BJ (cell line): Measurements from ENCODE around the gene THSD7B. TPM values are rescaled to one million over a fixed set of nuclear protein-coding genes. Genes with fewer than 3 reads are reported as not detected.

Source experiments
- CTCF ChIA-PET: fragments of 350-600 bp; formaldehyde crosslinking; extraction: SDS; loops from one replicate; lab custom pipeline; 2021; ENCODE audit warnings: antibody characterized with exemption, inconsistent platforms; lab: Yijun Ruan, JAX
- POLR2A ChIA-PET: fragments of 300-600 bp; sonication (Branson Sonifier 250); formaldehyde crosslinking; extraction: SDS; loops from one replicate; lab custom pipeline; 2021; ENCODE audit warnings: antibody characterized with exemption; lab: Charles Lee
- DNase-seq: peaks from one replicate; pipeline ENCODE4 v3.0.0-alpha.2; 2011; ENCODE audit warnings: low read depth
- H3K27me3 ChIP-seq: 2 replicates; pipeline ENCODE4 v1.6.0; 2011; ENCODE audit warnings: low read length; ENCODE audit not compliant: control insufficient read depth, insufficient read depth
- H3K36me3 ChIP-seq: 2 replicates; pipeline ENCODE4 v1.5.1; 2011; ENCODE audit warnings: low read length; ENCODE audit not compliant: control insufficient read depth, insufficient read depth
- H3K4me3 ChIP-seq: 2 replicates; pipeline ENCODE4 v1.5.1; 2011; ENCODE audit warnings: low read depth, mild to moderate bottlenecking, control low read depth, low read length
- polyA plus RNA-seq: library from polyadenylated mRNA; depleted of rRNA; stranded (reverse); fragments of >200 nt; gene quantifications from 2 replicates; pipeline ENCODE4 v1.2.3, GENCODE V29; 2011
- TF ChIP-seq, protein P1 (sequence below): IDR thresholded peaks from 2 replicates; pipeline ENCODE4 v1.5.1; 2011; ENCODE audit warnings: low read depth, mild to moderate bottlenecking, control low read depth, inconsistent platforms, low read length, moderate library complexity; ENCODE audit not compliant: insufficient read depth

The THSD7B gene
- polyA plus RNA-seq, 1 experiment = 0.13 TPM

GRCh38 chr2:136985044-136985443 is 219.7 kb downstream of the THSD7B start:
- DNase-seq = no peak
- ChIA-PET CTCF (no interaction called here), POLR2A (no interaction called here)

DNA sequence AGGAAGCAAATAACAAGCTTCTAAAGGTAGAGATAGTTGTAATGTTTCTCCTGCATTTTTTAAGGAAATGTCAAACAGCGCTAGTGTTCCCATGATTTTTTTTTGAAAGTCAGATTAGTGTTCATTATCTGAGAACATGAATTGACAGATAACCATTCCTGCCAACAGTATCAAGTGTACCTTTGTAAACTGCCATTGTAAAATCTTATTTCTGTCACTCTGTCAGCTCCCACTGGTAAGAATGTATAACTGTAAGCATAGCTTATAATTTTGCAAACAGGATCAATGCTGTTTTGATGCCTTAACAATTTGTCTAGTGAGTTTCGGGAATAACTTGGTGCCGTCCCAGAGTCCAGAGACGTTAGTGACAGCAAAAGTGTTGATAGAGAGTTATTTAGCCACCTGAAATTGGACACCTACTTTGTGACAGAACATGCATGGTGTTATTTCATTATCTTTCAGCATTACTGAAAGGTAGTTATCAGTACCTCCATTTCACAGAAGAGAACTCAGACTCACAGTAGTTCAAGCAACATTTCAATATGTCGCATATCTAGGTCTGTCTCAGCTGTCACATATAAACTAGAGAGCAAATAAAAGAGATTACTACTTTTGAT is 221.4 kb downstream of the THSD7B start:
- Histone ChIP-seq H3K36me3 (no peaks in the 10 kb centered on the region), H3K4me3 (no peak overlapping the region), H3K27me3 (no peaks in the 10 kb centered on the region)
- ChIA-PET CTCF (interaction anchor here (0.6 kb wide), 1 partner anchor 290 kb away, joined by 3 read pairs; no protein-coding TSS in a partner anchor), POLR2A (no interaction called here)
- DNase-seq = no peak
- TF ChIP-seq, protein P1, sequence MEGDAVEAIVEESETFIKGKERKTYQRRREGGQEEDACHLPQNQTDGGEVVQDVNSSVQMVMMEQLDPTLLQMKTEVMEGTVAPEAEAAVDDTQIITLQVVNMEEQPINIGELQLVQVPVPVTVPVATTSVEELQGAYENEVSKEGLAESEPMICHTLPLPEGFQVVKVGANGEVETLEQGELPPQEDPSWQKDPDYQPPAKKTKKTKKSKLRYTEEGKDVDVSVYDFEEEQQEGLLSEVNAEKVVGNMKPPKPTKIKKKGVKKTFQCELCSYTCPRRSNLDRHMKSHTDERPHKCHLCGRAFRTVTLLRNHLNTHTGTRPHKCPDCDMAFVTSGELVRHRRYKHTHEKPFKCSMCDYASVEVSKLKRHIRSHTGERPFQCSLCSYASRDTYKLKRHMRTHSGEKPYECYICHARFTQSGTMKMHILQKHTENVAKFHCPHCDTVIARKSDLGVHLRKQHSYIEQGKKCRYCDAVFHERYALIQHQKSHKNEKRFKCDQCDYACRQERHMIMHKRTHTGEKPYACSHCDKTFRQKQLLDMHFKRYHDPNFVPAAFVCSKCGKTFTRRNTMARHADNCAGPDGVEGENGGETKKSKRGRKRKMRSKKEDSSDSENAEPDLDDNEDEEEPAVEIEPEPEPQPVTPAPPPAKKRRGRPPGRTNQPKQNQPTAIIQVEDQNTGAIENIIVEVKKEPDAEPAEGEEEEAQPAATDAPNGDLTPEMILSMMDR = no peak

More at GRCh38 chr2:136985044-136985443, 219.7 kb downstream of the THSD7B start:
- H3K36me3 ChIP-seq = no peaks in the 10 kb centered on the region
- TF ChIP-seq, protein P1 = no peak
- H3K27me3 ChIP-seq = no peaks in the 10 kb centered on the region
- no peak overlapping the region for H3K4me3 ChIP-seq

- DNase-seq = no peak
- H3K4me3 ChIP-seq = no peak overlapping the region
- no peaks in the 10 kb centered on the region for H3K36me3 ChIP-seq
- no peaks in the 10 kb centered on the region for H3K27me3 ChIP-seq
- POLR2A ChIA-PET = no interaction called here
- TF ChIP-seq, protein P1 = no peak
- CTCF ChIA-PET = no interaction called here
These were observed 225.0 kb downstream of the THSD7B start for GRCh38 chr2:136990316-136990715.

GRCh38 chr2:136994793-136995192 is 229.4 kb downstream of the THSD7B start:
- Histone ChIP-seq H3K36me3 (no peaks in the 10 kb centered on the region), H3K4me3 (no peak overlapping the region), H3K27me3 (no peaks in the 10 kb centered on the region)
- POLR2A ChIA-PET = no interaction called here
- no peak for DNase-seq
- TF ChIP-seq, protein P1 = no peak
- CTCF ChIA-PET = no interaction called here

- H3K36me3 ChIP-seq = no peaks in the 10 kb centered on the region
- POLR2A ChIA-PET = no interaction called here
- CTCF ChIA-PET = no interaction called here
- DNase-seq = no peak
- no peaks in the 10 kb centered on the region for H3K27me3 ChIP-seq
- H3K4me3 ChIP-seq = no peak overlapping the region
- TF ChIP-seq, protein P1 = no peak
These were observed 232.2 kb downstream of the THSD7B start for GRCh38 chr2:136997557-136997956.
